HG03159 (cell line): ENCODE results near the gene CENPB.

Experiments
- ATAC-seq: cut with Tn5 transposase; IDR thresholded peaks from one replicate; pipeline ENCODE4 v1.9.1; 2021; ENCODE audit warnings: mild to moderate bottlenecking, moderate library complexity; ENCODE audit not compliant: unreplicated experiment

Gene CENPB

GRCh38 chr20:3812259-3812681, 25.7 kb upstream of the CENPB start:
- no peak for ATAC-seq

- ATAC-seq = no peak
Observed at GRCh38 chr20:3811467-3812258, 25.1 kb upstream of the CENPB start.

- ATAC-seq = no peak
Observed at GRCh38 chr20:3808544-3808943, 22.0 kb upstream of the CENPB start.

GRCh38 chr20:3804781-3805180, 18.2 kb upstream of the CENPB start:
- no peak for ATAC-seq

- no peak for ATAC-seq
Observed at GRCh38 chr20:3804254-3804751, 17.8 kb upstream of the CENPB start.

- ATAC-seq = no peak
Observed at GRCh38 chr20:3803854-3804253, 17.3 kb upstream of the CENPB start.

GRCh38 chr20:3803289-3803688, 16.7 kb upstream of the CENPB start:
- ATAC-seq = no peak

- ATAC-seq = no peak
Observed at GRCh38 chr20:3802524-3803239, 16.1 kb upstream of the CENPB start.

GRCh38 chr20:3801846-3802245, 15.3 kb upstream of the CENPB start:
- no peak for ATAC-seq

- no peak for ATAC-seq
Observed at GRCh38 chr20:3801299-3801698, 14.8 kb upstream of the CENPB start.

GRCh38 chr20:3800878-3801260, 14.3 kb upstream of the CENPB start:
- ATAC-seq = no peak

GRCh38 chr20:3800256-3800877, 13.8 kb upstream of the CENPB start:
- ATAC-seq = no peak

GRCh38 chr20:3798908-3799248, 12.3 kb upstream of the CENPB start:
- ATAC-seq = no peak

- ATAC-seq = no peak
Observed at GRCh38 chr20:3798373-3798768, 11.8 kb upstream of the CENPB start.

GRCh38 chr20:3797592-3798372, 11.2 kb upstream of the CENPB start:
- ATAC-seq = no peak

- ATAC-seq = no peak
Observed at GRCh38 chr20:3797226-3797545, 10.6 kb upstream of the CENPB start.

GRCh38 chr20:3796477-3797225, 10.1 kb upstream of the CENPB start:
- peak; percentile 7 for ATAC-seq

GRCh38 chr20:3795511-3796468, 9.2 kb upstream of the CENPB start, which contains the start of gene CDC25B:
Gene CDC25B, plus strand, starts transcription at chr20:3796310. Its CDS starts 222 bp downstream, at chr20:3796532.
- ATAC-seq = peak; percentile 66

- ATAC-seq = no peak
Observed at GRCh38 chr20:3794701-3795420, 8.3 kb upstream of the CENPB start.
